GM21619 (cell line): ENCODE data around the gene PRDM12.

Experiments
- ATAC-seq: cut with Tn5 transposase; IDR thresholded peaks from one replicate; pipeline ENCODE4 v1.9.1; 2021; ENCODE audit not compliant: unreplicated experiment

The PRDM12 gene

DNA sequence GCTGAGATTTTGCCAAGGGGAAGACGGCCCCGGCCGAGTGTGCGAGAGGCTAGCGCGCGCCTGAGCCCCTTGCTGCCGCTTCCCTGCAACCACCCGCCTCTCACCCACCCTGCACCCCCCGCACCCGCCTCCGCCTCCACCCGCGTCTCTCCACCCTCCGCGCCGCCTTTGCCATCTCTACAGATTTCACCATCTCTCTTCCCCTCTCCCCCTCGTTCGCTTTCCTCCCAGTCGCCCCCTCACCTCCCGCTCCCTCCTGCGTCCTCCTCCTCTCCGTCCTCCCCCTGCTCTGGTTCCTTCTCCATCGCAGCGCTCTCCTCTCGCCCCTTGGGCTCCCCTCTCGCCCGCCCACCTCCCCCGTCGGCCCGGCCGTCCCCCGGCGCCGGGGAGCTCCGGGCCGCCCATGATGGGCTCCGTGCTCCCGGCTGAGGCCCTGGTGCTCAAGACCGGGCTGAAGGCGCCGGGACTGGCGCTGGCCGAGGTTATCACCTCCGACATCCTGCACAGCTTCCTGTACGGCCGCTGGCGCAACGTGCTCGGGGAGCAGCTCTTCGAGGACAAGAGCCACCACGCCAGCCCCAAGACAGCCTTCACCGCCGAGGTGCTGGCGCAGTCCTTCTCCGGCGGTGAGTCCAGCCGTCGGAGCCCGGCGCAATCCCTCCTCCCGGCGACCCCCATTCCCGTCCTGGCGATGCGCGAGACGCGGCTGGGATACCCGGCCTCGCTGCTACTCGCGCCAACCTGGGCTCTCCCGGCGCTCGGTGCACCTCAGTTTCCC is at the start of gene PRDM12:
TSS of gene PRDM12 (plus strand) at position 344 of the 778 bp plus-strand sequence. CDS start at position 404, 60 bp downstream.
- ATAC-seq: no peak

DNA sequence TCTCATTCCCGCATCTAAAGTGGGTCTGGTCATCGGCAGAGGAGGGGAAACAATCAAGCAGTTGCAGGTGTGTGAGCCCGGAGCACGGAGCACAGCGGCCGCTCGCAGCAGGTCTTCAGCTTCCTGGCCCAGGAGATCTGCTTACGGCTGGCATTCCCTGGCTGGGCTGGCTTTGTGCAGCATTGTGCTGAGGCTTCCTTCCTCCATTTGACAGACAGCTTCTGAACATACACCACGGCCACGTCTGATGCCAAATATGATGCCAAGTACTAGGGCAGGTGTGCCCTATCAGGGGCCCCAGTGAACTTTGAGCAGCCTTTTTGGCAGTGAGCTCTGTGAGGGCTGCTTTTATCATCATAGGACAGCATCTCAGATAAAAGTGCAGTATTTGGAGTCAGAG is 47.9 kb upstream of the PRDM12 start:
- no peak for ATAC-seq

DNA sequence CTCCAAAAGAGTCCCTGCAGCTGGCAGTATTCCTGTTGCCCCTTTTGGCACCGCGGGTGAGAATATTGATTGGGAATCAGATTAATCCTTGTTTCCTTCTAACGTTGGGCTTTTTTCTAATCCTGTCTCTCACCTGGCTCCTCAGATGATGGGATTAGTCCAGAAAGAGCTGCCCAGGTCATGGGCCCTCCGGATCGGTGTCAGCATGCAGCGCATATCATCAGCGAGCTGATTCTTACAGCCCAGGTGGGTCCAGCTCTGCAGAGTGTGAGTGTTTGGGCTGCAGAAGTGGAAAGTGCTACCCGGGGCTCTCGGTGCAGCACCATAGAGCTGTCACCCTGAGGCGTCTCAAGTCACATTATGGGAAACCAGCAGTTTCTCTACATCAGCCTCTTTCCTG is 40.9 kb upstream of the PRDM12 start:
- ATAC-seq: no peak

DNA sequence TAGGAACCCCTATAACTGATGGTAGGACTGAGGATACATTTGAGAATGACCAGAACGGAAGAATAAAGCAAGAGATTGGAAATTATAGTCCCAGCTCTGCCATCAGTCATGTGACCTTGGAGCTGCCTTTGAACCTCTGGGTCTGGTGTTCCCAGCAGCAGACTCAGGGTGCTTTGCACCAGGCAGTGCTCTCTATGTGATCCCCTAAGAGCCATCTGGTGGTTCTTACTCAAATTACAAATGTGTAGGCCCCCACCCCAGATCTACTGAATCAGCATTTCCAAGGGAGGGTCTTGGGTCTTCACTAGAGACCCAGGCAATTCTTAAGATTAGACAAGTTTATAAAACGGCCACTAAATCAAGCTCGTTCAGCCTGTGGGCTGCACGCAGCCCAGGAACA is 40.2 kb upstream of the PRDM12 start:
- no peak for ATAC-seq

DNA sequence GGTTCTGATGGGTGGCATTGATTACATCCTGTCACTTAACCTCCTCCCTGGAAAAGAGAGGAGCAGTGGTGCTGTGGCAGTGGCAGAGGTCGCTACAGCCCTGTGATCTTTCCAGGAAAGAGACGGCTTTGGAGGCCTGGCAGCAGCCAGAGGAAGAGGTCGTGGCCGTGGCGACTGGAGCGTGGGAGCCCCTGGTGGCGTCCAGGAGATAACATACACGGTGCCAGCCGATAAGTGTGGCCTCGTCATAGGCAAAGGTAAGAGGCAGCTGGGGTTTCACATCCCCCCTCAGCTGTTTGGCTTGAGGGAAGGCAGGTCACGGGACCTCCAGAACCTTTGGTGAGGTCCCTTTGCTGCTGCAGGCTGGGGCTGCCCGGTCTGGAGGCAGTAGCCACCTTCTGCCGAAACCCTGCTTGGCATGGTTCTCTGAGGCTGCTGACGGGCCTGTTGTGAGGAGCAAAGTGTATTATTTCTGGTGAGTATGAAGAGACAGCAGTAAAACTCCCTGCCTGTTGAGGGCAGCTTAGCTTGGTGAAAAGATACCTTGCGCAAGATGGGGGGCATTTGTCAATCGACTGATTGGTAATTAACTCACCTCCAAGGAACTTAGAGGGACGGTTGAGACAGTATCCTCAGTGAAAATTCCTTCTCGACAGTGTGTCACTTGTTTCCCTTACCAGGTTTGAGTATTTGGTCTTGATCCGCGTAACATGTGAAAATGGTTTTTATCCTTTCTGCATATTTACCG is 38.0 kb upstream of the PRDM12 start:
- no peak for ATAC-seq

DNA sequence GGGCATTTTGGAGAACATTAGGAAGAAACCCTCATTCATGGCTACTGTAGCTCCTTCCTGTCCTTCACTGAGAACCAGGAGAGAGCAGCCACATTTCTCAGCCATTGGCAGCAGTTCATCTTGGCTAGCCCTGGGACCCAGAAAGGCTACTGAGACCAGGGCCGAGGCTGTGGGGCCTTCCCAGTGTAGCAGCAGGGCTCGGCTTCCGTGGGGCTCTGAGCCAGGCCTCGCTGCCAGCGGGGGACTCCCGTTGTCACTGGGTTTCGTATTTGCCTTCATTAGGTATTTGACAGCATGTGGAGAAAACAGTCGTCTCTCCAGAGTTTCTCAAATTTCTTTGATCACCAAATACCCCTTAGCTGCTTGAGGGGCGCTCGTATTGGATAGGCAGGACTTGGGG is 37.3 kb upstream of the PRDM12 start:
- no peak for ATAC-seq

DNA sequence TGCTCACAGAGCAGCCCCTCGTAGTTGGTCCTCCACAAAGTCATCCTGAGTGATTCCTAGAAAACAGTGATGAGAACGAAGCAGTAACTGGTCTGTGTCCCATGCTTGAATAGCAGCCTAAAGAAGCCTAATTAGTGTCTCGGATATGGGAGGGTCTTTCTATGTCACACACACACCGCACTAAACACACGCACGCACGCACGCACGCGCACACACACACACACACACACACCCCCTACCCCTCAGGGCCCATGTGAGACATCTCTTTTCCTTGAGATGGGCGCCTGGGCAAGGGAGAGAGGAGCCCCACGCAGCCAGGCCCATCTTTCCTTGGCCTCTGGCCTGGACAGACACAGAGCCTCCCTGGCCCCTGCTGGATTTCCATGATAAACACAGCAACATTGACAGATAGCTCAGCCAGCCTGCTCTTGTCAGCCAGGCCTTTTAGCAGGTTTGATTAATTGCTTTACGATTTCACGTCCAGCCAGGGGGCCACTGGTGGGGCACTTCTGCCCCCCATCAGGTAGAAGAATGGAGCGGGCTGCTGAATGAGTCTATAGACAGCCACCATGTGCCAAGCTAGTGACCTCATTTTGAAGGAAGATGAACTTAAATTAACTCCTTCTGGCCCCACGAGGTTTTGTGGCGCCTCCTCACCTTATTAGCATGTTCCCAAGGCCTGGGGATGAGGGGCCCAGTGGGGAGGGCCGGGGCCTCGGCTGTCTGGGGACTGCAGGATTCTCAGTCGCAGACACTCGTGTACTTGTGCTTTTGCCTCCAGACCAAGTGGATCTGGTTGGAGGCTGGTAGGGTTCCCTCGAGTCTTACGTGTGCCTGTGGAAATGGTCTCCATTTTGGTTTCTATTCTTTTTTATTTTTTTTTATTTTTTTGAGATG is 36.2 kb upstream of the PRDM12 start:
- ATAC-seq: no peak

DNA sequence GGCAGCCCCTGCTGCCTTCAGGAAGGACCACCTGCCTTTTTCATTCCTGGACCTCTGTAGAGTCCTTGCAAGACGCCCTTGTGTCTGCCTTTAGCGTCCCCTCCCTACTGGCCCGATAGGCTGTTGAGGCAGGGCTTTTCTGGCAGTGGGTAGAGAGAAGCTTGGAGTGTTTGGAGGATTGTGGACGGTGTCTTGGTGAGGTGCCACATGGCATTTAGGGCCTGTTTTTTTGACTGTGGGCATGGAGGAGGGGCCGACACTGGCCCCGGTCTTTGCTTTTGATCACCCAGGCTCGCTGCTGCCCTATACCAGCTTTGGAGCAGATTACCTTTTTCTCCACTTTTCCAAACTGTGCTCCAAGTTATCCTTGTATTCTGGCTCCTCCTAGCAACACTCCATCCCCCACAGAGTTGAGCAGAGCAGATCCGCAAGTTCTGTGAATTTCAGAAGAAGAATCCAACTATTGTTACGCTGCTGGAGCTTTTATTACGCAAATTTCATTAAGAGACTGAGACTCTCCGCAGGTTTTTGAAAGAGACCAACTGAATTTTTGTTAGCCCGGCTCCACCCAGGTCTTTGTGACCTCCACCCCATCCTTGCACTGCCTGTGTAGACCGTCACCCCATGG is 34.8 kb upstream of the PRDM12 start:
- no peak for ATAC-seq

DNA sequence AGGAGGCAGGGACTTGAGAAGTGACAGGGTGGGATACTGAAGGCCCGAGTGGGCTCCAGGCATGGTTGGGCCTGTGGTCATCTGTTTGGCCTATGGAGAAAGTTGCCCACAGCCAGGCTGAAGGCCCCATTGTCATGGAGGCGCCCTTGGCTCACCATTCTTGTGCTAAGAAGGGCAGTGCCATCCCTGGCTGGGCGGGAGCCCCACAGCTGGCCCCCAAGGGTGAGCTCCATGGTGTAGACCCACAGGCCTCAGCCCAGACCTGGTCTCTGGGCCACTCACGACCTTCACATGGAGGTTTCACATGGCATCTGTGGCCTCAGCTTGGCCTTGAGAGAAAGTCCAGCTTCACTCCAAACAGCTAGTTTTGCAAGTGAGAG is 34.3 kb upstream of the PRDM12 start:
- no peak for ATAC-seq

DNA sequence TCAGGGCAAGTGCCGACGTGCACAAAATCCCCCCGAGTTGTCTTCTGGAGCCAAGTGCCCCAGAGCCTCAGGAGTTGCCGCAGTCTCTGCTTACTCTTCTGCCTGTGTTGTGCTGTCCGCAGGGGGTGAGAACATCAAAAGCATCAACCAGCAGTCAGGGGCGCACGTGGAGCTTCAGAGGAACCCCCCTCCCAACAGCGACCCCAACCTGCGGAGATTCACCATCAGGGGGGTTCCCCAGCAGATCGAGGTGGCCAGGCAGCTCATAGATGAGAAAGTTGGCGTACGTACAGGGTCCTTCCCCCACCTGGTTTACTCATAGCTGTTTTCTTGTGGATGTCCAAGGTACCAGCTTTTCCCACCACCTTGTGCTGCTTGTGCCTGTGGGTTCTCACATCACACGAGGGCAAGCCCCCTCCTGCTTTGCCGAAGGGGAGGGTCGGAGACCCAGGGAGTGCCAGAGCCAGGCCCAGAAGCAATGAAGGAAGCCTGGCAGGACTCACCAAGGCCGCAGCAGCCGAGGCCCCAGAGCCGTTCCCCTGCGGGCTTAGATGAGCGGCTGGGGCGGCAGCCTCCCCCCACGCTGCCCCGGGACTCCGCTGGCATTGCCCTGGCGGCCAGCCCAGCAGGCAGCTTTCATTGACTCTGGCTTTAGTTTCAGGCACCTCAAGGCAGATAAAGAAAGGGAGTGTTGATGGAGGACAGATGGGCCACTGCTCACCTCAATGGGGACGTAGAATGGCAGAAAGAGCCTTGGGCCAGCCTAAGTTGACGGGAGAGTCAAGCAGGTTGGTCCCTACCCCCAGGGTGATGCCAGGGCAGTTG is 33.7 kb upstream of the PRDM12 start:
- no peak for ATAC-seq

DNA sequence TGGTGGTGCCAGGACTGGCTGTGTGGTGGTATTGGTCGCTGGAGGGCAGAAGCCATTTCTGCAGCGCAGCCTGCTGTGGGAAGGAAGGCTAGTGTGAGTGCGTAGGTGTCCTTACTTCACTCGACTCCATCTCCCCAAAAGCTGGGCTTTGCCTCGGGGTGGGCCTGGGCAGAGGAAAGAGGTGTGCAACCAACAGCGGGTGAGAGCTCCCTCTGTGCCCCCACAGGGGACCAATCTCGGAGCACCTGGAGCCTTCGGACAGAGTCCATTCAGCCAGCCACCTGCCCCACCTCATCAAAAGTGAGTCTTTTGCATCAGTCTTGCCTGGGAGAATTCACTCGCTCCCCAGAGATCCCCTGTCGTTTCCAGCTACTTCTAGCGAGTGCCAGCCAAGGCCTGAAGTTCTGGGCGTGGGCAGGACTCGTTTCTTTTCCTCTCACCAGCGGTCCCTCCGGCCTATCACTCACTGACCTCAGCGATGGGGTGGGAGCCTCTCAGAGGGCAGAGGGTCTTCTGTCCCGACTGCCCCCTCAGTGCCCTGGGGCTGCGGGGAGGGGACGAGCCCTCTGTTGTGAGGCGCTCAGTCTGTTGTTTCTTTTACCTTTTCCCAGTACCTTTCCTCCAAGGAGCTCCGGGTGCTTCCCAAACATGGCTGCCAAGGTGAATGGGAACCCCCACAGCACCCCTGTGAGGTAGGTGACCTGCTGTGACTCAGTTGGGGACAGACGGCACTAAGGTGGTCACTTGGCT is 32.9 kb upstream of the PRDM12 start:
- ATAC-seq: no peak

DNA sequence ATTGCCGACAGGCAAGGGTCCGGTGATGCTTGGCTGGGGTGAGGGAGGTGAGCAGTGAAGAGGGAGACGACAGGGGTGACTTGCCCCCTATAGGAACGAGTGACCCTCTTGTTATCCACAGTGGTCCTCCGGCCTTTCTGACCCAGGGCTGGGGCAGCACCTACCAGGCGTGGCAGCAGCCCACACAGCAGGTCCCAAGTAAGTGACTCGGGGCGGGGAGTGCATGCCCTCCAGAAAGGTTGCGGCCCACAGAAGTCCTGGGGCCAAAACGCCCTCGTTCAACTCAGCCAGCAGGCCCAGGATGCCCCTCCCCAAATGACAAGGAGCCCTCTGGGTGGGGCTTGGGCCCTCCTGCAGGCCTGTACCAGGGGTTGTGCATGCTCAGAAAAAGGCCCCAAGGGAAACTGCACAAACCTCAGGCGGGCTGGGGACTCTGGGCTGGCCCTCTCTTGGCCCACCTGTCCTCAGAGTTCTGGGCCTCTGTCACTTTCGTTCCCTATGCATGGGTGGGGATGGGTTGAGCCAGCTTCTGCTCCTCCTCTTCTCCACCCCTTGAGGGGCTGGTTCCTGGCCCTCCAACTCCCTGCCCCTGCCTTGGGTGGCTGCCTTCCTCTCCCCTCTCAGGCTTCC is 32.2 kb upstream of the PRDM12 start:
- no peak for ATAC-seq

DNA sequence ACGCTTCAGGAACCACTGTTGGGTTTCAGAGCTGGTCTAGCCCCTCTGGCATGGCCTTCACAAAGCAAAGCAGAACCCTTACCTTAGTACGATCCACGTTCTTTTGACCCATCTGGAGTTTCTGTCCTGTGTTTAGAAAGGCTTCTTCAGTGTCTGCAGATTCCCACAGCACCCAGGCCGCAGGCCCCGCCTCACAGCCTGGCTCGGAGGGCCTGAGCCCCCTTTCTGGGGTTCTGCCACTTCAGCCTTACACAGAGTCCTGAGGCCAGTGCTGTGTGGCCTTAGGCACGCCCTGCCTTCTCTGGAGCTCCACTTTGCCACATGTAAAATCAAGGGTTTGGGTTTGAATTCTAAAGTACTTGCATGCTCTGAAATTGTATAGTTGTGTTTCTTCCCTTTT is 31.6 kb upstream of the PRDM12 start:
- ATAC-seq: no peak

DNA sequence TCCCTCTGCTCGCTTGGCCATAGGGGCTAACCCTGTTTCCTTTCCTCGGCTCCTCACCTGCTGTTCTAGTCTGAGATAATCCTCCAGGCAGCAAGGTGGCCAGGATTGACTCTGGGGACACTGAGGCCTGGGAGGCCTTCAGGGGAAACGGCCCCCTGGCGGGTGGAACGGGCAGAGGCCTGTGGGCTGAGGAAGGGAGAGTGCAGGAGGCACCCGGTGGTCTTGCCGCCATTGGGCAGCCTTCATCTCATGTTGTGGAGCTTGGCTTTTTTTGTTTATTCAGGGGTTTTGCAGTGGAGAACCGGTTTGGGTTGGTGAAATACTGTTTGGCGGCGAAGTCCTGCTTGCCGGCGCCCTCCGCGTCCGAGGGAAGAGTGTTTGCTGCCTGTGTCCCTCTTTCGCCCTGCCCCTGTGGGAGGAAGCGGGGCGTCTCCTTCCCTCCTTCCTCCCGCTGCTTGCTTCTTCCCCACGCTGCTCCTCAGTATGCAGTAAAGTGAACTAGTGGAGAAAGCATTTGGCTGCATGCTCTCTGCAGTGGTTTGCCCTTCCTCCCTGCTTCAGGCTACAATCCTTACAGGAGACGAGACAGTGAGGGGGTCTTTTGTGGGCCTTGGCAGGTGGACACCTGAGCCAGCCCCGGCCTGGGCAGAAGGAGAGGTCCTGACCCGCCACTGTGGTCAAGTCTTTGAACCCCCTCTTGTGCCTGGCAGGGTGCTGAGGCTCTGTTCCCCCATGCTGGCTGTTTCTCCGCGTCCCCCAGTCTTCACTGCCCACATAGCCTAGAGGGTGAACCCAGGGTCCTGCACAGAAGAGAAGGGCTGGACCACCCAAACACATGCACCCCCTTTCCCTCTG is 30.8 kb upstream of the PRDM12 start:
- ATAC-seq: no peak

DNA sequence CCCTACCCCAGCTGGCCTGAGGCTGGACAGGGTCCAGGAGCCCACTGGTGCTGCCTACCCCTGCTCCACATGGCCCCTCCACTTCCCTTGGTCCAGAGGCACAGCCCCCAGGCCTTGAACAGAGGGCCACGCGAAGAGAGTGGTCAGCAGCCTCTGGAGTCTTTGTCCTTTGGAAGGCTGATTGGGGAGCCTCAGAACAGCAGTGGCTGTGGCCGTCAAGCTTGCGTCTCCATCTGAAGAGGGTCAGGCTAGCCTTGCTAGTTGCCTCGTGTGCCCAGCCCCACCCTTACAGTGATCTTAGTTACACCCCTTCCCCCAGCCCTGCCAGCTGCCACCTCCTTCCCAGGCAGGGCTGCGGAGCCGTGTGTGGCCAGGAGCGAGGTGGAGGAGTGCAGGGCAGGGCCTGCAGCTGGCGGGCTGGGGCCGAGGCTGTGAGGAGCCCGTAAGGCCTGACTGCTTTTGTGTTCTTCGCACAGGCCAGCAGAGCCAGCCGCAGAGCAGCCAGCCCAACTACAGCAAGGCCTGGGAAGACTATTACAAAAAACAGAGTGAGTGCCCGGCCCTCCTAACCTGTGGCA is 30.1 kb upstream of the PRDM12 start:
- ATAC-seq: no peak

DNA sequence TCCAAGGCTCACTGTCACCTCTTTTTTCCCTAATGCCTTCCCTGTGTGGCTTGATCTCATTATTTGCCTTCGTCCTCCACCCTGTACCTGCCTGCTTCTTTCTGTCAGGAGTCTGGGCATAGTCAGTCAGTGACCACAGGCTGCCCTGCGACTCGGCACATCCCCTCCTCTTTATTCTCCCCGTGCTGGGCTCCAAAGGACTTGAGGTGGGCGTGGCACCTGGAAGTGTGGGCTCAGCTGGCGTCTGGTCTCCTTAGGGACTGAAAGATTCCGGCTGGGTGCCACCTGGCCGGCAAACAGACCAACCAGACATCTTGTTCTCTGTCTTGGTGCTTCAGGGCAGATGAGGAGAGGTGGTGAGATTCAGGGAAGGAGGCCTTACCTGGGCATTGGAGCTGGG is 29.6 kb upstream of the PRDM12 start:
- no peak for ATAC-seq

DNA sequence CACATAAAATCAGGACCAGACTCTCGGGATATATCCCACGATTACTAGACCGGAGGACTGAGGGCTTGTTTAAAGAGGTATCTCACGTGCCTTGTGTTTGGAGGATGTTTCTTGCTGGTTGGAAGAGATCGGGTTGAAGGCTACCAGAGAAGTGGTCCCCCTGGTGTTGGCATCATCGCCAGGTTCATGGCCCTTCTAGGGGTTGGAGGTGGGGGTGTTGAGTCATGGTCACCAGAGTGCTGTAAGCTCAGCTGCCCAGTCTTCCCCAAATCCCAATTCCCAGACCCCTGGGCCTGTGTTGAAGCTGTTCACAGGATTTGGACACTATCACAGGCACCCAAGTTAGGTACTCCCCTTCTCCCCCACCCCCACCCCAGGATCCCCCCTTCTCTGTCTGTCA is 29.1 kb upstream of the PRDM12 start:
- ATAC-seq: no peak
